GM04503 (cell line): Measurements from ENCODE around the gene ITPKB.

ENCODE experiments used
- DNase-seq: peaks from one replicate; pipeline ENCODE4 v3.0.0-alpha.2; 2012; ENCODE audit warnings: low read depth

Gene ITPKB

DNA sequence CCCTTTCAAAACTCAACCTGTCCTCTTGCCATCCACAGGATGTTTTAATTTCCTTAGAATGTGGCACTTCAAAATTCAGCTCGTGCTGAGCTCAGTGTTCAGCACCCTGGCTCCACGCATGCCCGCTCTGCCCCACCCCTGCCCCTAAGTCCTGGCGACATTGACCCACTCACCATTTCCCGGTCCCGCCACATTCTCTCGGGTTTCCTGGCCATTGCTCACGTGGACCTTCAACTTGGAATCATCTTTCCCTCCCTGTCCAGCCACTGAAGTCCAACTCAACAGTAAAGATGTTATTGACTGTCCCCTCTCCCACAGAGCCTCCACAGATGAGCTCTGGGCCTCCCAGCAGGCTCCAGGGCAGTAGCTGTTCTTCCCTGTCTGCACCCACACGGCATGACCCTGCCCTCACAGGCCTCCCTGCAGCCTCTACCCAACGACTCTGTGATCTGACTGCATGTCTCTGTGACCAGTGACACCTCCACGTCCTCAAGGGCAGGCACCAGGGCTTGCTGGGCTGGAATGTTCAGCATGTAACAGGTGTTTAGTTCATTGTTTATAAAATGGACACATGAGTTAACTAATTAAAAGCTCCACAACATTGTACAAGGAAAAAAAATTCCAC lies 53.8 kb downstream of the ITPKB start:
- no peak for DNase-seq

GRCh38 chr1:226684026-226684425 lies 55.1 kb downstream of the ITPKB start:
- DNase-seq = no peak

- no peak for DNase-seq
Observed at GRCh38 chr1:226682871-226683814, 55.9 kb downstream of the ITPKB start.

DNA sequence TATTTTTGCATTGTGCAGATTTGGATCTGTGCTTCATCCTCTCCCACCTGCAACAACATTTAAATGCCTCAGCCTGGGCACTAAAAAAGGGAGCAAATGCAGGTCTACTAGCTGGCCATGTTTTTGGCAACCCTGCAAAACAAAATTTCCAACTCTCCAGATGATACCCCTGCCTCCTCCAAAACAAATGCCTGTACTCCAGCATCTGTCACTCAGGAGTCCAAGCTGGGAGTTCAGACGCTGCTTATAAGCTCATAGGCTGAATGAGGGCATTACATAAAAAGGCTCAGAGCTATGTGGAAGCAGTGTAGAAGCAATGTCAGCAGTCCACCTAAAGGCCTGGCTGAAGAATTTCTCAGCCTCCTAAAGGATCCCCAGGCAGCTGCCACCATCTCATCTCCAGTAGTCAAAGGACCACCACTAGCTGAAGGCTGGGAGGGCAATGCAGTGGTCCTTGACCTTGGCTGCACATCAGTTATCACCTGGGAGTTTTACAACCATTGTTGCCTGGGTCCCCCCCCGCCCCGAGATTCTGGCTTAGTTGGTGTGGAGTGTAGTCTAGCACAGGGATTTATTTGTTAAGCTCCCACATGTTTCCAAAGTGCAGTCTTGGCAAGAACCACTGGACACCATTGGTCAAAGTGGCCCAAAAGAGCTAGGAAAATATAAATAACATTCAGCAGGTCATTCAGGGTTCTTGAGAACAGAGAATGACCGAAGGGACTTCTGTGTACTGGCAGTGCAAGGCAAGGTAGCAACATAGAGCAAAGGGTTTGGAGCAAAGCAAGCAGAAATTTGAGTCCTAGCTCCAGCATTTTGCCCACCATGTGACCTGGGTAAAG lies 57.2 kb downstream of the ITPKB start:
- DNase-seq = no peak

DNA sequence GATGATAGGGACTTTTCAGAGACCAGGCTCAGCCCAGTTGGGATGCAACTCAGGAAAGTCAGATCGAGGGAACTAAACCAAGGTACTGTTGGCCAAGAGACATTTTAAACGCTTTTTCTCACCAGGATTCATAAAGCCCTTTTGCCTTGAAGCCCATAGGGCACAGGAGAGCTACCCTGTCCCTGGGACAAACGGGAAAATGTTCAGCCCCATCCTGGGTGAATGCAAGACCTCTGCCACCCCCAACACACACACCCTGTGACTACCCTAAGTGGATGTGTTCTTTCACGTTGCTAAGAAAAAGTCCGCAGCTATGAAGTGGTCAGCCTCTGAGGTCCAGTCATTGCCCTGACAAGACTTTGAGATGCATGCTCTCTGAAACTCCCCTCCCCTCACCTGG lies 58.4 kb downstream of the ITPKB start:
- DNase-seq = no peak

- DNase-seq = no peak
Observed at GRCh38 chr1:226679853-226680516, 59.1 kb downstream of the ITPKB start.

DNA sequence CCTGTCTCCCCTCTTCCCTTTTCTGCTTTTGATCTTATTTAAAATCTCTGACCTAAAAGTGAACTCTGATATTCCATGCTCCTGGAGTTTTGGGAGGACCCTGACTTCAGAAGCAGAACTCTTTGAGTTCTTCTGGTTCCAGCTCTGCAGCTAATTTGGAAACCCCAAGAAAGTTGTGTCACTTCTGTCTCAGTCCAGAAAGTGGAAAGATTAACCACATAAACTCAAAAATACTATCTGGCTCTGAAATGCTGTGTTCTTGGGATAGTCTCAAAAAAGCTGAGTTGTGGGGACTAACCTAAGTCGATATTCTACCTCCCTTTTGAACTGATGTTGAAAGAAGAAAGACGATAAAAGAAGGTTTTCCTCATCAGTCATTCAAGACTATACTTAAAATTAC lies 59.8 kb downstream of the ITPKB start:
- DNase-seq = no peak

GRCh38 chr1:226678701-226679100 lies 60.4 kb downstream of the ITPKB start:
- DNase-seq = no peak

GRCh38 chr1:226678251-226678650 lies 60.8 kb downstream of the ITPKB start:
- no peak for DNase-seq

GRCh38 chr1:226677027-226678020 lies 61.8 kb downstream of the ITPKB start:
- peak; percentile 86 for DNase-seq

GRCh38 chr1:226676381-226676780 lies 62.7 kb downstream of the ITPKB start:
- no peak for DNase-seq

- no peak for DNase-seq
Observed at GRCh38 chr1:226675715-226676357, 63.2 kb downstream of the ITPKB start.

DNA sequence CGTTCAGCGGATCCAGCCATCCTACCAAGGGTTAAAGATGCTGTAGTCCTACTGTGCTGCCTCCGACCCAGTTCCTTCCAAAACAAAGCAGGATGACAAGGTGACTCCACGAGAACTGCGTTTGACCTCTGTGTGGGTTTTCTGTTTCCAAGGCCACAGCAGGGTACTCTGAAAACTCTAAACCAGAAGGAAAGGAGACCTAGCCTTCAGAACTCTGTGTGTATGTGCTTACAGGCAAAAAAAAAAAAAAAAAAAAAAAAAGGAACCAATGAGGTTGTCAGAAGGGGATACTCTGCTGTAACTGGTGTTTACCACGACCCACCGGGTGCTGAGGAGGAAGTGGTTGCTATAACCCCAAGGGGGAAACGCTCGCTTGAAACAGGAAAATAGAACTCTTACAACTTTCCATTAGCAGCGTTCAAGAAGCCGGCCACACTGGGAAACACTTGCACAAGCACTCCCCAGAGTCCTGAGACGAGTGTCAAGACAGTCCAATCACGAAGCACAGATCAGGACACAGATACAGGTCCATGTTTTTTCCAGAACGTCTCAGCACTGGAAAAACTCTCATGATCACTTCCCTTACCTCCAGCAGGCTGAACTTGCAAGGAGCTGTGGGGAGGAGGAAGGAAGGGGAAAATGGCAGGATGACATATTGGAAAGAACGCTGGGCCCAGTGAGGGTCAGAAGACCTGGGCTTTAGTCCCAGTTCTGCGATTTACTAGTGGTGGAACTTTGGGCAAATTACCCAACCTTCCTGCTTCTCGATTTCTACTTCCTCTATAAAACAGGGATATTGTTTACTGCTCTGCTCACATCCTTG lies 64.0 kb downstream of the ITPKB start:
- DNase-seq = no peak

DNA sequence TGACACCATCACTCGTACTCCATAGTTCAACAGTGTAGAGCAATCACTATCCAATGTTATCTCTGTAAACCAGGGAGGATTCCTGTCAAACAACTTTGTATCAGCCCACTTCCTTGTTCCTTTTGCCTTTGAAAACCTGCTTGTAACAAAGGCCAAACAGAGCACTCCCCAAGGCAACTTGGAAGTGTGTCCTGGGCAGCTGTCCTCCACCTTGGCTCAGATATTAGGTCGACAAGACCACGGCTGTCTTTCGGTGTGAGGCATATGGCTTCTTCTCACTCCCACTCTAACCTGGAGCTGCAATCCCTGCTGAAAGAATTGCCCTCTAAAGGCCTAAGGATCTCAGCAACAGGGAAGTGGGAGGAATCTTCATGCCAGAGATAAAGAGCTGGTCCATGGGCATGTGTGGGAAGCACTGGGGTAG lies 66.7 kb downstream of the ITPKB start:
- no peak for DNase-seq

- DNase-seq = no peak
Observed at GRCh38 chr1:226671277-226671676, 67.8 kb downstream of the ITPKB start.

- no peak for DNase-seq
Observed at GRCh38 chr1:226670073-226670472, 69.0 kb downstream of the ITPKB start.

- DNase-seq = no peak
Observed at GRCh38 chr1:226668173-226668560, 70.9 kb downstream of the ITPKB start.

GRCh38 chr1:226666692-226667091 lies 72.4 kb downstream of the ITPKB start:
- DNase-seq = no peak

GRCh38 chr1:226666164-226666506 lies 72.9 kb downstream of the ITPKB start:
- no peak for DNase-seq
